Suprapubic skin (tissue), 4 donors: ENCODE data around the gene EXOC6. TPM values are rescaled to one million over a fixed set of nuclear protein-coding genes. Genes with fewer than 3 reads are reported as not detected.

Source experiments
- DNase-seq, 2 donors: peaks; one replicate each; pipeline ENCODE4 v3.0.0-alpha.2; 2019; ENCODE audit warnings: low spot score in 2 of 2
- H3K27ac ChIP-seq: fragments of 200-600 bp; sonication (generic); one replicate; pipeline ENCODE4 v1.5.1; 2019
- H3K27me3 ChIP-seq: fragments of 200-600 bp; sonication (generic); one replicate; pipeline ENCODE4 v1.5.1; 2019
- H3K36me3 ChIP-seq: fragments of 200-600 bp; sonication (generic); one replicate; pipeline ENCODE4 v1.5.1; 2019
- H3K4me1 ChIP-seq: fragments of 200-600 bp; sonication (generic); one replicate; pipeline ENCODE4 v1.5.1; 2019
- H3K4me3 ChIP-seq: fragments of 200-600 bp; sonication (generic); one replicate; pipeline ENCODE4 v1.5.1; 2019; ENCODE audit warnings: mild to moderate bottlenecking
- H3K9me3 ChIP-seq: fragments of 200-600 bp; sonication (generic); one replicate; pipeline ENCODE4 v1.5.1; 2019
- EP300 ChIP-seq: sonication (generic); formaldehyde crosslinking; IDR thresholded peaks from one replicate; pipeline ENCODE4 v1.6.1; 2017; ENCODE audit warnings: antibody characterized with exemption
- POLR2A ChIP-seq, 2 donors: fragments of 450-650 bp; IDR thresholded peaks; one replicate each; pipeline ENCODE4 v1.6.1; 2017; ENCODE audit warnings: antibody characterized with exemption in 2 of 2, mild to moderate bottlenecking in 2 of 2, moderate library complexity in 2 of 2
- POLR2AphosphoS5 ChIP-seq, 3 donors: sonication (generic); formaldehyde crosslinking; IDR thresholded peaks; one replicate each; pipeline ENCODE4 v1.6.1; 2017; ENCODE audit warnings: antibody characterized with exemption in 3 of 3
- WGBS: methylation state at CpG from one replicate; pipeline ENCODE4 v1.1.5; 2018; 5-methylcytosine and 5-hydroxymethylcytosine counted together
- total RNA-seq, 4 donors: library from RNA; depleted of rRNA; stranded (reverse); fragments of >200 nt; gene quantifications; one replicate each; pipeline ENCODE4 v1.1.0, GENCODE V29; 2016
- TF ChIP-seq, protein P1 (sequence below), 2 donors: fragments of 200-600 bp in 1 of 2; fragments of 450-650 bp in 1 of 2; sonication (generic) in 1 of 2; IDR thresholded peaks; one replicate each; pipeline ENCODE4 v1.5.1; 2016 to 2019; ENCODE audit warnings: antibody characterized with exemption in 2 of 2, mild to moderate bottlenecking in 1 of 2, moderate library complexity in 1 of 2

The EXOC6 gene
- total RNA-seq, 4 donors from 2014 or later, result 5.0 to 9.3 (median 8.3) TPM

GRCh38 chr10:92809840-92810239 lies 38.5 kb upstream of the EXOC6 start:
- Histone ChIP-seq H3K4me3 (no peak overlapping the region), H3K36me3 (no peaks in the 10 kb centered on the region), H3K4me1 (no peaks in the 10 kb centered on the region), H3K9me3 (no peaks in the 10 kb centered on the region), H3K27ac (no peak overlapping the region), H3K27me3 (peaks cover 21% of the 10 kb centered on the region)
- TF ChIP-seq, protein P1, sequence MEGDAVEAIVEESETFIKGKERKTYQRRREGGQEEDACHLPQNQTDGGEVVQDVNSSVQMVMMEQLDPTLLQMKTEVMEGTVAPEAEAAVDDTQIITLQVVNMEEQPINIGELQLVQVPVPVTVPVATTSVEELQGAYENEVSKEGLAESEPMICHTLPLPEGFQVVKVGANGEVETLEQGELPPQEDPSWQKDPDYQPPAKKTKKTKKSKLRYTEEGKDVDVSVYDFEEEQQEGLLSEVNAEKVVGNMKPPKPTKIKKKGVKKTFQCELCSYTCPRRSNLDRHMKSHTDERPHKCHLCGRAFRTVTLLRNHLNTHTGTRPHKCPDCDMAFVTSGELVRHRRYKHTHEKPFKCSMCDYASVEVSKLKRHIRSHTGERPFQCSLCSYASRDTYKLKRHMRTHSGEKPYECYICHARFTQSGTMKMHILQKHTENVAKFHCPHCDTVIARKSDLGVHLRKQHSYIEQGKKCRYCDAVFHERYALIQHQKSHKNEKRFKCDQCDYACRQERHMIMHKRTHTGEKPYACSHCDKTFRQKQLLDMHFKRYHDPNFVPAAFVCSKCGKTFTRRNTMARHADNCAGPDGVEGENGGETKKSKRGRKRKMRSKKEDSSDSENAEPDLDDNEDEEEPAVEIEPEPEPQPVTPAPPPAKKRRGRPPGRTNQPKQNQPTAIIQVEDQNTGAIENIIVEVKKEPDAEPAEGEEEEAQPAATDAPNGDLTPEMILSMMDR (IDR thresholded peaks at IDR 0.05), result no peak
- DNase-seq, result no peak
- WGBS, result 90% methylated on average over 3 of the region's 3 CpGs

GRCh38 chr10:92810934-92811532 lies 37.3 kb upstream of the EXOC6 start:
- Histone ChIP-seq H3K9me3 (no peaks in the 10 kb centered on the region), H3K27ac (no peak overlapping the region), H3K36me3 (no peaks in the 10 kb centered on the region), H3K27me3 (peaks cover 22% of the 10 kb centered on the region), H3K4me3 (no peak overlapping the region), H3K4me1 (no peaks in the 10 kb centered on the region)
- TF ChIP-seq EP300, result no peak
- TF ChIP-seq POLR2AphosphoS5 (IDR thresholded peaks at IDR 0.05), result no peak
- TF ChIP-seq, protein P1 (IDR thresholded peaks at IDR 0.05), result no peak
- TF ChIP-seq POLR2A (IDR thresholded peaks at IDR 0.05), result no peak
- no peak for DNase-seq
- WGBS, result 68% methylated on average over 4 of the region's 4 CpGs

DNA sequence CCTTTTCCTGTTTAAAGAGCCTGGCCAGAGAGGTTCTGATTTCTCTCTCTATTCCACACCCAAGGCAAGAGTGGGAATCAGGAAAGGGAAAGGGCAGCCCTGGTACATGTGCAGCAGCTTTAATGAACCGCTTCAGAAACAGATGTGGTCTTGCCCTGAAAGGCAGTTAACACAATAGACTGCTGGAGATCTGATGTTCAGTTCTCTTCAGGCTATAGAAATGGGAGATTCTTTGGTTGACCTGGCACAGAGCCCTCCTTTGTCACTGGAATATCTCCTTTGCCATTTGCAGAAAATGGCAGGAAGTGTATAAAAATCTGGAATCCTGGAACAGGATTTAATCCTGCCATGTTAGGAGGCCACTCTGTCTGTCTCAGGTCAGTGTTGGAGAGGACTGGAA lies 36.3 kb upstream of the EXOC6 start:
- H3K4me1 ChIP-seq, result no peaks in the 10 kb centered on the region
- H3K27me3 ChIP-seq, result peaks cover 22% of the 10 kb centered on the region
- H3K9me3 ChIP-seq, result no peaks in the 10 kb centered on the region
- WGBS, result 47% methylated on average over 1 of the region's 1 CpG
- TF ChIP-seq EP300 (no peak), POLR2AphosphoS5 (IDR thresholded peaks at IDR 0.05) (no peak), POLR2A (IDR thresholded peaks at IDR 0.05) (no peak)
- TF ChIP-seq, protein P1 (IDR thresholded peaks at IDR 0.05), result no peak
- no peaks in the 10 kb centered on the region for H3K36me3 ChIP-seq
- no peak overlapping the region for H3K27ac ChIP-seq
- no peak for DNase-seq
- H3K4me3 ChIP-seq, result no peak overlapping the region

GRCh38 chr10:92813979-92814378 lies 34.3 kb upstream of the EXOC6 start:
- H3K4me3 ChIP-seq, result no peak overlapping the region
- H3K27ac ChIP-seq, result no peak overlapping the region
- DNase-seq, result no peak
- no peaks in the 10 kb centered on the region for H3K36me3 ChIP-seq
- TF ChIP-seq POLR2AphosphoS5 (IDR thresholded peaks at IDR 0.05), result no peak
- TF ChIP-seq POLR2A (IDR thresholded peaks at IDR 0.05), result no peak
- TF ChIP-seq EP300, result no peak
- no peaks in the 10 kb centered on the region for H3K4me1 ChIP-seq
- peaks cover 16% of the 10 kb centered on the region for H3K27me3 ChIP-seq
- H3K9me3 ChIP-seq, result no peaks in the 10 kb centered on the region
- WGBS, result 53% methylated on average over 4 of the region's 4 CpGs

DNA sequence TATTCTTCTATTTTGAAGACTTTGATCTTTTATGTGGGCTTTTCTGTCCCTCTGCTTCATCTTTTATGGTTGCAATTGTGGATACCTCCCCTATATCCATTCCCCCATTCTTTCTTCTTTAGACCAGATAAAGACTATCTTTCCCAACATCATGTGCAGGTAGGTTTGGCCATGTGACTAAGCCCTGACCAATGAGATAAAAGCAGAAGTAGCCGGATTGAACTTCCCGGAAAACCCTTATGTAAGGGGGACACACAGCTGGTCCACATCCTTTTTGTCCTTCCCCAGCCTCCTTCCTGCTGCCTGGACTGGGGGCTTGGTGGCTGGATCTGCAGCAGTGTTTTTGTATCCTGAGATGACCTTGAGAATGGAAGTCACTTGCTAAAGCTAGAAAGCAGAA lies 33.5 kb upstream of the EXOC6 start:
- Histone ChIP-seq H3K4me3 (no peak overlapping the region), H3K27ac (no peak overlapping the region), H3K4me1 (no peaks in the 10 kb centered on the region), H3K9me3 (no peaks in the 10 kb centered on the region), H3K36me3 (no peaks in the 10 kb centered on the region), H3K27me3 (peaks cover 16% of the 10 kb centered on the region)
- DNase-seq, result no peak
- TF ChIP-seq, protein P1 (IDR thresholded peaks at IDR 0.05), result no peak
- TF ChIP-seq POLR2AphosphoS5 (IDR thresholded peaks at IDR 0.05), result no peak
- TF ChIP-seq POLR2A (IDR thresholded peaks at IDR 0.05), result no peak
- no peak for TF ChIP-seq EP300
- 78% methylated on average over 2 of the region's 2 CpGs for WGBS

- Histone ChIP-seq H3K4me1 (no peaks in the 10 kb centered on the region), H3K4me3 (no peak overlapping the region), H3K36me3 (no peaks in the 10 kb centered on the region), H3K27me3 (peaks cover 16% of the 10 kb centered on the region), H3K27ac (no peak overlapping the region), H3K9me3 (no peaks in the 10 kb centered on the region)
- TF ChIP-seq EP300 (no peak), POLR2AphosphoS5 (IDR thresholded peaks at IDR 0.05) (no peak), POLR2A (IDR thresholded peaks at IDR 0.05) (no peak)
- TF ChIP-seq, protein P1 (IDR thresholded peaks at IDR 0.05), result no peak
- no peak for DNase-seq
- WGBS, result 54% methylated on average over 1 of the region's 1 CpG
Measured at GRCh38 chr10:92816091-92816531, 32.2 kb upstream of the EXOC6 start.
